Measurements from ENCODE around the gene KIAA1549.
"Not testable (repeated sequence)": the region's sequence is repeated elsewhere in the genome, so short reads cannot be mapped to it uniquely, and the experiment has no call there.

KIAA1549 gene

DNA sequence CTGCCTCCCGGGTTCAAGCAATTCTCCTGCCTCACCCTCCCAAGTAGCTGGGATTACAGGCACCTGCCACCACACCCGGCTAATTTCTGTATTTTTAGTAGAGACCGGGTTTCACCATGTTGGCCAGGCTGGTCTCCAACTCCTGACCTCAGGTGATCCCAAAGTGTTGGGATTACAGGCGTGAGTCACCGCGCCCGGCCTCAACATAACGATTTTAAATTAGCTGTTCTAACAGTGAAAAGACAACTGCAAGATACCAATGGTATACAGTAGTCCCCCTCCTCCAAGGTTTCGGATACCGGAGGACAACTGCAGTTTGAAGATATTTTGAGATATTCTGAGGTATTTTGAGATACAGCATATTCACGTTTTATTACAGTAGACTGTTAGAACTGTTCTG, 5.0 kb downstream of the KIAA1549 start:
- not testable (repeated sequence) for H3K4me3 ChIP-seq (ENCODE audit: insufficient read depth, low read depth, low read length, poor library complexity, severe bottlenecking); H3K4me1 ChIP-seq (ENCODE audit: control insufficient read depth, insufficient read depth, low read length, poor library complexity, severe bottlenecking); H3K9me3 ChIP-seq (ENCODE audit: control insufficient read depth, low read length); DNase-seq; H3K36me3 ChIP-seq (ENCODE audit: control insufficient read depth, insufficient read depth, low read length); H3K27ac ChIP-seq (ENCODE audit: insufficient read depth, low read length, poor library complexity, severe bottlenecking)
- peaks cover 13% of the 10 kb centered on the region for H3K27me3 ChIP-seq (replicated peaks; ENCODE audit: control insufficient read depth, insufficient read depth, low read length, poor library complexity, severe bottlenecking)

DNA sequence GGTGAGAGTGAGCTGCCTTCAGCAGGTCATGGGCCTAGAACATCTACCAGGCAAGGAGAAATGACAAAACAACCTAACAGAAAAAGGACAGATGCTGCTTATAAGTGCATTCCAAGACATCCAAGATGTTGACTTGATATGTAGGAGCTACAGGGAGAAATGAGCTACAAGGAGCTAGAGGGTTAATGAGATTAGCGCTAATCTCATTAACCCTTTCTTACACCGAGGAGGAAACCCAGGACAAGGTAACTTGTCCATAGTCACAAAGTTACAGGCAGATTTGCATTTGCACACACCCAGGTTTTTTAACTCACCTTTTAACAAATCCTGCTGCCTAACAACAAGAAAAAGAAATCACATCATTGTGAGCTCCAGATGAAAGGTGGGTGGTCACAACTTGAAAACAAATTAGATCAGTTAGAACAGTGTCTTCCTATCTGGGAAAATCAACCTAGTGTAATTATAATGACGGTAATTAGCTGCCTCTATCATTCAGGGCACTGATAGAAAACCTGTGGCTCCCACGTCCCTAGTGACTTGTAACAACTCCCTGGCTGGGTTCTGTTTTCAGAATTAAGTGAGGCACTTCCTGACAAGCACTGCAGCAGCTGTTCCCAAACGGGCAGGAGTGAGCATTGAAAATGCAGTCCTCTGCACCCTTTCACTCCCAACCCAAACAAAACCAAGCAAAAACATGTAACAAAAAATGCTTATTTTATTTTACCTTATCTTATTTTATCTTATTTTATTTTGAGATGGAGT, 5.7 kb downstream of the KIAA1549 start:
- Histone ChIP-seq H3K36me3 (ENCODE audit: control insufficient read depth, insufficient read depth, low read length) (no peaks in the 10 kb centered on the region), H3K9me3 (ENCODE audit: control insufficient read depth, low read length) (no peaks in the 10 kb centered on the region), H3K27ac (ENCODE audit: insufficient read depth, low read length, poor library complexity, severe bottlenecking) (no peak overlapping the region), H3K4me3 (ENCODE audit: insufficient read depth, low read depth, low read length, poor library complexity, severe bottlenecking) (no peak overlapping the region), H3K4me1 (ENCODE audit: control insufficient read depth, insufficient read depth, low read length, poor library complexity, severe bottlenecking) (peaks cover 2% of the 10 kb centered on the region), H3K27me3 (replicated peaks; ENCODE audit: control insufficient read depth, insufficient read depth, low read length, poor library complexity, severe bottlenecking) (peaks cover 9% of the 10 kb centered on the region)
- no peak for DNase-seq

DNA sequence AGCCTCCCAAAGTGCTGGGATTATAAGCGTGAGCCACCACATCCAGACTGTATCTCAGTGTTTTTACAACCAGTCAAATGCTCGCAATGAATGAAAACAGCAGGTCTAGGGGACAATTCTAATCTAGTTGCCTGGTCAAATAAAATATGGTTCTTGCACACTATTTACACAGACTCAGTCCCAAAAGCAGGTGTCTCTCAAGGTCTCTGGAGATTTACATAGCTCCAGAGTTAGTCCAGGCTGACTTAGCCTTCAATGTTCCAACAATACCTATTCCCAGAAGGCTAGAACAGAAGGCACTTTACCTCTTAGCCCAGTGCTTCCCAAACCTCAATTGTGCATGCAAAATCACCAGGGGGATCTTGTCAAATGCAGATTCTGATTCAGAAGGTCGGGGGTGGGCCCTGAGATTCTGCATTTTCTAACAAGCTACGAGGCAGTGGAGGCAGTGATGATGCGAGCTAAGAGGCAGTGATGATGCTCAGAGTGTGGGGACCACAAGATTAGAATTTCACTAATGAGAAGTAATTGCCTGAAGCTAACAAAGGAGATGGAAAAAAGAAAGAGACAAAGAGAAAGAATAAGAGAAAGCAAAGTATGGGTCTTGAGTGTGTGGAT, 6.4 kb downstream of the KIAA1549 start:
- Histone ChIP-seq H3K36me3 (ENCODE audit: control insufficient read depth, insufficient read depth, low read length) (no peaks in the 10 kb centered on the region), H3K9me3 (ENCODE audit: control insufficient read depth, low read length) (no peaks in the 10 kb centered on the region), H3K27me3 (replicated peaks; ENCODE audit: control insufficient read depth, insufficient read depth, low read length, poor library complexity, severe bottlenecking) (peaks cover 6% of the 10 kb centered on the region), H3K4me1 (ENCODE audit: control insufficient read depth, insufficient read depth, low read length, poor library complexity, severe bottlenecking) (no peaks in the 10 kb centered on the region), H3K27ac (ENCODE audit: insufficient read depth, low read length, poor library complexity, severe bottlenecking) (no peak overlapping the region), H3K4me3 (ENCODE audit: insufficient read depth, low read depth, low read length, poor library complexity, severe bottlenecking) (no peak overlapping the region)
- no peak for DNase-seq

DNA sequence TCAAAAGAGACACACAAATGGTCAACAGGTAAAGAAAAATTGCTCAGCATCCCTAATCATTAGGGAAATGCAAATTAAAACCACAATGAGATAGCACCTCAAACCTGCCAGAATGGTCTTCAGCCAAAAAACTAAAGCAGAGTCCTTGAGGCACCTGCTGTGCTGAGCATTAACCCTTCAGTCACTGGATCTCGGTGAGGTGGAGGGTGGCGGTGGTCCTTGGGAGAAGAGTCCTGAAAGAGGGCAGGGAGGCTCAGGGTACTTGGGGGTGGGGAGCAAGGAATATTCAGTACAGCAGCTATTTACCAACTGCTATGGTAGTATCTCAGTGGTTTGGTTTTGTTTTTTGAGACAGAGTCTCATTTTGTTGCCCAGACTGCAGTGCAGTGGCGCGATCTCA, 7.1 kb downstream of the KIAA1549 start:
- no peaks in the 10 kb centered on the region for H3K9me3 ChIP-seq (ENCODE audit: control insufficient read depth, low read length)
- H3K4me1 ChIP-seq (ENCODE audit: control insufficient read depth, insufficient read depth, low read length, poor library complexity, severe bottlenecking): no peaks in the 10 kb centered on the region
- no peak overlapping the region for H3K27ac ChIP-seq (ENCODE audit: insufficient read depth, low read length, poor library complexity, severe bottlenecking)
- no peak for DNase-seq
- H3K27me3 ChIP-seq (replicated peaks; ENCODE audit: control insufficient read depth, insufficient read depth, low read length, poor library complexity, severe bottlenecking): peaks cover 4% of the 10 kb centered on the region
- H3K4me3 ChIP-seq (ENCODE audit: insufficient read depth, low read depth, low read length, poor library complexity, severe bottlenecking): no peak overlapping the region
- no peaks in the 10 kb centered on the region for H3K36me3 ChIP-seq (ENCODE audit: control insufficient read depth, insufficient read depth, low read length)

DNA sequence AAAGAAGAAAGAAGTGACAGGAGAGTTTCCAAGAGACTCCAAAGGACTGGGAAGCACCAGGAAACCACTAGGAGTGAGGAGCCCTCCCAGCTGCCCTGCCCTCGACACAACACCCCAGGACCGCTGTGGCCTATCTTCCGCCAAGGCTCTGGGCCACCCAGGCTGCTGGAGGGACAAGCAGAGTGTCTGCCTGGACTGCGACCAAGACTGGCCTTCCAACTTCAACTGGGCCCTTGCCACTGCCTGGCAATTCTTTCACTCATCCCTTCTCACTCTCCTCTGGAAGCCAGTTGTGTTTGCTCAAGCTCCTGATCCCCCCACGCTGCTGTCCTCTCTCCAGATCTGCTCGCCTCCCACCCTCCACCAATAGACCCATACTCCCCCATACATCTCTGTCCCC, 10.2 kb downstream of the KIAA1549 start:
- Histone ChIP-seq H3K27me3 (replicated peaks; ENCODE audit: control insufficient read depth, insufficient read depth, low read length, poor library complexity, severe bottlenecking) (no peaks in the 10 kb centered on the region), H3K9me3 (ENCODE audit: control insufficient read depth, low read length) (no peaks in the 10 kb centered on the region), H3K4me3 (ENCODE audit: insufficient read depth, low read depth, low read length, poor library complexity, severe bottlenecking) (no peak overlapping the region), H3K27ac (ENCODE audit: insufficient read depth, low read length, poor library complexity, severe bottlenecking) (no peak overlapping the region), H3K4me1 (ENCODE audit: control insufficient read depth, insufficient read depth, low read length, poor library complexity, severe bottlenecking) (no peaks in the 10 kb centered on the region), H3K36me3 (ENCODE audit: control insufficient read depth, insufficient read depth, low read length) (no peaks in the 10 kb centered on the region)
- DNase-seq: no peak

DNA sequence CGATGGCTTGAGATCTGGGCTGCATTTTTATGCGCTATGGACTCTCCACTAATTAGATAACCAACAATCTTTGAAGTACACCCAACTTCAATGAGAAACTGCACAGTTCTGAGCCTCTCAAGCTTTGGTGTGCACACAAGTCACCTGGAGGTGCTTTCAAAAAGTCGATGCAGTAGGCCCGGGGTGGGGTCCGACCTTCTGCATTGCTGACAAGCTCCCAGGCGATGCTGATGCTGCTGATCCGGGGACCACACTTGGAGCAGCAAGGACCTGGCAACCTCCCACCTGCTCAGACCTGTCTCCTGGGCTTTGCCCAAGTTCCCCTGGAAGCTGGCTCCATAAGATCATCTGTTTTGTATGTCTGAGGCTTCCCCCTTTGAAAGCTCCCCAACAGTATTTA, 10.7 kb downstream of the KIAA1549 start:
- Histone ChIP-seq H3K4me1 (ENCODE audit: control insufficient read depth, insufficient read depth, low read length, poor library complexity, severe bottlenecking) (no peaks in the 10 kb centered on the region), H3K4me3 (ENCODE audit: insufficient read depth, low read depth, low read length, poor library complexity, severe bottlenecking) (no peak overlapping the region), H3K27ac (ENCODE audit: insufficient read depth, low read length, poor library complexity, severe bottlenecking) (no peak overlapping the region), H3K27me3 (replicated peaks; ENCODE audit: control insufficient read depth, insufficient read depth, low read length, poor library complexity, severe bottlenecking) (no peaks in the 10 kb centered on the region), H3K36me3 (ENCODE audit: control insufficient read depth, insufficient read depth, low read length) (no peaks in the 10 kb centered on the region), H3K9me3 (ENCODE audit: control insufficient read depth, low read length) (no peaks in the 10 kb centered on the region)
- no peak for DNase-seq

DNA sequence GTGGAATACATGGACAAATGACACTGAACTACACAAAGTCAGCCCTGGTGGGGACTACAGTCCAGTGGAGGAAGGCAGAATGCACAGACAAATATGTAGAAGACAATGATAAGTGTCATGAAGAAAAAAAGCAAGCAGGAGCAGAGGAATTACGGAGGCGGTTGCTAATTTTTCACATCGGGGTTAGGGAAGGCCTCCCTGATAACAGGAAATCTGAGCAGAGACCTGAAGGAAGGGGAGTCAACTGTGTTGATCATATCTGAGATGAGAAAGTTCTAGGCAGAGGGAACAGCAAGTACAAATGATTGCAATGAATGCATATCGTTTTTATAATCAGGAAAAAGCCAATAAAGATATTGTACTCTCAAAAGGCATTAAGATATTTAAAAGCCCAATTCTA, 14.0 kb downstream of the KIAA1549 start:
- no peaks in the 10 kb centered on the region for H3K27me3 ChIP-seq (replicated peaks; ENCODE audit: control insufficient read depth, insufficient read depth, low read length, poor library complexity, severe bottlenecking)
- H3K27ac ChIP-seq (ENCODE audit: insufficient read depth, low read length, poor library complexity, severe bottlenecking): no peak overlapping the region
- no peaks in the 10 kb centered on the region for H3K36me3 ChIP-seq (ENCODE audit: control insufficient read depth, insufficient read depth, low read length)
- DNase-seq: no peak
- H3K4me3 ChIP-seq (ENCODE audit: insufficient read depth, low read depth, low read length, poor library complexity, severe bottlenecking): no peak overlapping the region
- H3K9me3 ChIP-seq (ENCODE audit: control insufficient read depth, low read length): no peaks in the 10 kb centered on the region
- peaks cover 4% of the 10 kb centered on the region for H3K4me1 ChIP-seq (ENCODE audit: control insufficient read depth, insufficient read depth, low read length, poor library complexity, severe bottlenecking)

DNA sequence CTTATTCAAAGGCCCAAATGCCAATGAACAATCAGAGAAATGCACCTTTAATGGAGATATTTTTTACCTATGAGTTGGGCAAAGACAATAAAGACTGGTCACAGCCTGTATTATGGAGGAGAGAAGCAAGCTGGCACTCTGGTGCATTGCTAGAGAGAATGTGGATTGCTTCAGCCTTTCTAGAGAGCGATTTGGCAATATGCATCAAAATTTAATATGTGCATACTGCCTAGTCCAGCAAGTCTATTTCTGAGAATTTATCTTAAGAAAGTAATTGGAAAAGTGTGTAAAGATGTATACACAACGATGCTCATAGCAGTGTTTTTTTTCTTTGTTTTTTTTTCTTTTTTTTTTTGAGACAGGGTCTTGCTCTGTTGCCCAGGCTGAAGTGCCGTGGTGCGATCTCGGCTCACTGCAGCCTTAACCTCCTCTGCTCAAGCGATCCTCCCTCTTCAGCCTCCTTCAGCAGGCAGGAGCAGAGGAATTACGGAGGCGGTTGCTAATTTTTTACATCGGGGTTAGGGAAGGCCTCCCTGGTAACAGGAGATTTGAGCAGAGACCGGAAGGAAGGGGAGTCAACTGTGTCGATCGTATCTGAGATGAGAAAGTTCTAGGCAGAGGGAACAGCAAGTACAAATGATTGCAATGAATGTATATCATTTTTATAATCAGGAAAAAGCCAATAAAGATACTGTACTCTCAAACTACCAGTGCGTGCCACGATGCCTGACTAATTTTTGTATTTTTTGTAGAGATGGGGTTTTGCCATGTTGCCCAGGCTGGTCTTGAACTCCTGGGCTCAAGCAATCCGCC, 16.4 kb downstream of the KIAA1549 start:
- no peaks in the 10 kb centered on the region for H3K27me3 ChIP-seq (replicated peaks; ENCODE audit: control insufficient read depth, insufficient read depth, low read length, poor library complexity, severe bottlenecking)
- H3K9me3 ChIP-seq (ENCODE audit: control insufficient read depth, low read length): no peaks in the 10 kb centered on the region
- H3K27ac ChIP-seq (ENCODE audit: insufficient read depth, low read length, poor library complexity, severe bottlenecking): no peak overlapping the region
- DNase-seq: no peak
- H3K4me1 ChIP-seq (ENCODE audit: control insufficient read depth, insufficient read depth, low read length, poor library complexity, severe bottlenecking): peaks cover 4% of the 10 kb centered on the region
- H3K4me3 ChIP-seq (ENCODE audit: insufficient read depth, low read depth, low read length, poor library complexity, severe bottlenecking): no peak overlapping the region
- H3K36me3 ChIP-seq (ENCODE audit: control insufficient read depth, insufficient read depth, low read length): no peaks in the 10 kb centered on the region

DNA sequence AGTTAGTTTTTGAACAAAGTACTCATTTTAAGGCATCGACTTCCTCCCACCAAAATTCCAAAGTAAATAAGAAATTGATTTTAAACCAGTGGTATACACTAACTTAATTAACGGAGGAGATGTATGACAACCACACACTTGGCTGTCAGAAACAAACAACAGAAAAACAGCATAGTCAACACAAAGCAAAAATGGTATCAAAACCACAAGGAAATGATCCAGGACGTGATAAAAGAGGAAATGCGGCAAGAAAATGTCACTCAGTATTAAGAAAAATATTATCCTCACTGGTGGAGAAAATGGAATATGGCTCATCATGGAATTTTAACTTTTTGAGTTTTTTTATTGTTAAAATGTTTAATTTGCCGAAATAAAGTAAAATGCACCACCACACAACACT, 17.5 kb downstream of the KIAA1549 start:
- Histone ChIP-seq H3K4me1 (ENCODE audit: control insufficient read depth, insufficient read depth, low read length, poor library complexity, severe bottlenecking) (peaks cover 4% of the 10 kb centered on the region), H3K27me3 (replicated peaks; ENCODE audit: control insufficient read depth, insufficient read depth, low read length, poor library complexity, severe bottlenecking) (no peaks in the 10 kb centered on the region), H3K4me3 (ENCODE audit: insufficient read depth, low read depth, low read length, poor library complexity, severe bottlenecking) (no peak overlapping the region), H3K9me3 (ENCODE audit: control insufficient read depth, low read length) (no peaks in the 10 kb centered on the region), H3K36me3 (ENCODE audit: control insufficient read depth, insufficient read depth, low read length) (no peaks in the 10 kb centered on the region), H3K27ac (ENCODE audit: insufficient read depth, low read length, poor library complexity, severe bottlenecking) (no peak overlapping the region)
- DNase-seq: no peak
